Nephron progenitor cell (in vitro differentiated cells): Measurements from ENCODE around the gene RAB11FIP4.
A peak's percentile ranks its signal among the peaks of the same experiment; 100 is the strongest.
"Not testable (repeated sequence)": the region's sequence is repeated elsewhere in the genome, so short reads cannot be mapped to it uniquely, and the experiment has no call there.

Experiments used
- DNase-seq: peaks from one replicate; pipeline ENCODE4 v3.0.0; 2021
- H3K27ac Mint-ChIP-seq: 2 replicates; pipeline ENCODE4 v1.8.0; 2021; ENCODE audit warnings: mild to moderate bottlenecking, moderate library complexity, mixed read lengths
- H3K27me3 Mint-ChIP-seq: 2 replicates; pipeline ENCODE4 v1.8.0; 2021; ENCODE audit warnings: mild to moderate bottlenecking, low read depth, mixed read lengths; ENCODE audit not compliant: poor library complexity
- H3K36me3 Mint-ChIP-seq: 2 replicates; pipeline ENCODE4 v1.8.0; 2021; ENCODE audit warnings: low read depth, mixed read lengths
- H3K4me1 Mint-ChIP-seq: 2 replicates; pipeline ENCODE4 v1.8.0; 2021; ENCODE audit warnings: mixed read lengths
- H3K4me3 Mint-ChIP-seq: 2 replicates; pipeline ENCODE4 v1.8.0; 2021; ENCODE audit warnings: mild to moderate bottlenecking, moderate library complexity, mixed read lengths
- H3K9me3 Mint-ChIP-seq: 2 replicates; pipeline ENCODE4 v1.8.0; 2021; ENCODE audit warnings: mild to moderate bottlenecking, moderate library complexity, mixed read lengths
- CTCF ChIP-seq: fragments of 200-600 bp; sonication (generic); IDR thresholded peaks from 2 replicates; pipeline ENCODE4 v1.5.0; 2021; ENCODE audit warnings: antibody characterized with exemption

The RAB11FIP4 gene

GRCh38 chr17:31391496-31391949, at the start of gene RAB11FIP4:
Gene RAB11FIP4, plus strand, starts transcription at chr17:31391675. Its CDS starts 178 bp downstream, at chr17:31391853.
- no peaks in the 10 kb centered on the region for H3K9me3 Mint-ChIP-seq
- peak; percentile 66 for DNase-seq
- peaks cover 75% of the 10 kb centered on the region for H3K27me3 Mint-ChIP-seq
- H3K4me3 Mint-ChIP-seq: peak within 1 kb of the TSS; percentile 74
- H3K36me3 Mint-ChIP-seq: no peaks in the 10 kb centered on the region
- no peak within 1 kb of the TSS for H3K27ac Mint-ChIP-seq
- TF ChIP-seq CTCF: no peak
- H3K4me1 Mint-ChIP-seq: peaks cover 20% of the 10 kb centered on the region

GRCh38 chr17:31345191-31345747, 46.2 kb upstream of the RAB11FIP4 start:
- DNase-seq, H3K4me1 Mint-ChIP-seq, H3K27ac Mint-ChIP-seq, H3K9me3 Mint-ChIP-seq, H3K27me3 Mint-ChIP-seq, H3K4me3 Mint-ChIP-seq: not testable (repeated sequence)
- H3K36me3 Mint-ChIP-seq: peaks cover 50% of the 10 kb centered on the region

GRCh38 chr17:31349454-31349853, 42.0 kb upstream of the RAB11FIP4 start:
- peaks cover 53% of the 10 kb centered on the region for H3K36me3 Mint-ChIP-seq
- DNase-seq: no peak
- no peaks in the 10 kb centered on the region for H3K9me3 Mint-ChIP-seq
- no peak for TF ChIP-seq CTCF
- H3K27me3 Mint-ChIP-seq: no peaks in the 10 kb centered on the region
- H3K27ac Mint-ChIP-seq: no peak overlapping the region
- no peak overlapping the region for H3K4me3 Mint-ChIP-seq
- H3K4me1 Mint-ChIP-seq: no peaks in the 10 kb centered on the region

GRCh38 chr17:31355935-31356334, 35.5 kb upstream of the RAB11FIP4 start:
- Mint-ChIP-seq H3K36me3 (peaks cover 81% of the 10 kb centered on the region), H3K27me3 (peaks cover 3% of the 10 kb centered on the region), H3K4me1 (peaks cover 10% of the 10 kb centered on the region), H3K9me3 (no peaks in the 10 kb centered on the region), H3K4me3 (no peak overlapping the region), H3K27ac (no peak overlapping the region)
- no peak for TF ChIP-seq CTCF
- no peak for DNase-seq

- no peaks in the 10 kb centered on the region for H3K9me3 Mint-ChIP-seq
- peaks cover 10% of the 10 kb centered on the region for H3K4me1 Mint-ChIP-seq
- H3K27me3 Mint-ChIP-seq: peaks cover 3% of the 10 kb centered on the region
- H3K27ac Mint-ChIP-seq: no peak overlapping the region
- H3K36me3 Mint-ChIP-seq: peaks cover 82% of the 10 kb centered on the region
- no peak overlapping the region for H3K4me3 Mint-ChIP-seq
- no peak for TF ChIP-seq CTCF
- no peak for DNase-seq
Observed at GRCh38 chr17:31357091-31357490, 34.4 kb upstream of the RAB11FIP4 start.

GRCh38 chr17:31357839-31358394, 33.6 kb upstream of the RAB11FIP4 start:
- no peak for DNase-seq
- peaks cover 10% of the 10 kb centered on the region for H3K4me1 Mint-ChIP-seq
- H3K27me3 Mint-ChIP-seq: peaks cover 3% of the 10 kb centered on the region
- H3K36me3 Mint-ChIP-seq: peaks cover 80% of the 10 kb centered on the region
- H3K9me3 Mint-ChIP-seq: no peaks in the 10 kb centered on the region
- no peak for TF ChIP-seq CTCF
- H3K4me3 Mint-ChIP-seq: no peak overlapping the region
- H3K27ac Mint-ChIP-seq: peak overlapping the region; percentile 29
